Thyroid gland (tissue), 4 donors: ENCODE results near the gene ARHGAP4.

Experiments
- POLR2A ChIP-seq, 2 donors: fragments of 450-650 bp; IDR thresholded peaks; one replicate each; pipeline ENCODE4 v1.6.1; 2017; ENCODE audit warnings: antibody characterized with exemption in 2 of 2, mild to moderate bottlenecking in 2 of 2, moderate library complexity in 1 of 2
- TF ChIP-seq, protein P1 (sequence below), 6 experiments: fragments of 200-600 bp in 3 of 6; fragments of 450-650 bp in 3 of 6; sonication (generic) in 3 of 6; IDR thresholded peaks; one replicate each; pipeline ENCODE4 v1.5.1; 2016 to 2019; ENCODE audit warnings: antibody characterized with exemption in 6 of 6, mild to moderate bottlenecking in 2 of 6, inconsistent platforms in 1 of 6, moderate library complexity in 1 of 6

DNA sequence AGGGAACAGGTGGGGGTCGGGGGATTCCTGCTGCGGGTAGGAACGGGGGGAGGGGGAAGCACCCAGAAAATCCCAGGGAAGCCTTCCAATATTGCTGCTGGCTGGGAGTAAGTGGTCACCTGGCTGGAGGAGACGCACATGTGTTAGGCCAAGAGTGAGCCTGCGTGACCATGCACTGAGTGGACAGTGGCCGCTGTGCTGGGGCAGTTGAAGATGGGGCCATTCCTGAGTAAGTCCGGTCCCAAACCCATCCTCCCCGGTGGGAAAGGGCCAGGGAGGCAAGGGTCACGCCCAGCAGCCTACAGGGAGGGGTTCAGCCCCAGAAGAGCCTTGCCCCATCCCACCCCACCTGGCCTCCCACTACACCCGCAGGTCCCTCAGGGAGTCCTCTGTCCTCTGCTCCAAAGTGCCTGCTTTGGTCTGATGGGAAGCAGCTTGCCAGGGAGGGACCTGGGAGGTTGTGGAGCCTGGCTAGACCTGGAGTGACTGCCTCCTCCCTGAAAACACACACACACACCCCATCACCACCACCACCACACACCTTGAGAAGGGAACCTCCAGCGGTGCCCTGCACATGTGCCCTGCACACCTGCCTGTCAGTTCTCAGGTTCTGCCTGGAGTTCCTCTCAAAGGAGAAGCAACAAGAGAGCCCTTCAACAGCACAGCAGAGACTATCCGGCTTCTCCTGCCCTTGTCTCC, 46.2 kb downstream of the ARHGAP4 start:
- TF ChIP-seq, protein P1, sequence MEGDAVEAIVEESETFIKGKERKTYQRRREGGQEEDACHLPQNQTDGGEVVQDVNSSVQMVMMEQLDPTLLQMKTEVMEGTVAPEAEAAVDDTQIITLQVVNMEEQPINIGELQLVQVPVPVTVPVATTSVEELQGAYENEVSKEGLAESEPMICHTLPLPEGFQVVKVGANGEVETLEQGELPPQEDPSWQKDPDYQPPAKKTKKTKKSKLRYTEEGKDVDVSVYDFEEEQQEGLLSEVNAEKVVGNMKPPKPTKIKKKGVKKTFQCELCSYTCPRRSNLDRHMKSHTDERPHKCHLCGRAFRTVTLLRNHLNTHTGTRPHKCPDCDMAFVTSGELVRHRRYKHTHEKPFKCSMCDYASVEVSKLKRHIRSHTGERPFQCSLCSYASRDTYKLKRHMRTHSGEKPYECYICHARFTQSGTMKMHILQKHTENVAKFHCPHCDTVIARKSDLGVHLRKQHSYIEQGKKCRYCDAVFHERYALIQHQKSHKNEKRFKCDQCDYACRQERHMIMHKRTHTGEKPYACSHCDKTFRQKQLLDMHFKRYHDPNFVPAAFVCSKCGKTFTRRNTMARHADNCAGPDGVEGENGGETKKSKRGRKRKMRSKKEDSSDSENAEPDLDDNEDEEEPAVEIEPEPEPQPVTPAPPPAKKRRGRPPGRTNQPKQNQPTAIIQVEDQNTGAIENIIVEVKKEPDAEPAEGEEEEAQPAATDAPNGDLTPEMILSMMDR (IDR thresholded peaks at IDR 0.05): no peak
- no peak for TF ChIP-seq POLR2A (IDR thresholded peaks at IDR 0.05)
